SIG-M5 (cell line): ENCODE data around the gene ADGRG6.
"Not testable (repeated sequence)": the region's sequence is repeated elsewhere in the genome, so short reads cannot be mapped to it uniquely, and the experiment has no call there.

ENCODE experiments used
- DNase-seq: peaks from one replicate; lab custom pipeline; 2025; lab: John Stamatoyannopoulos, UW

Gene ADGRG6

GRCh38 chr6:142346166-142346565, 44.4 kb downstream of the ADGRG6 start:
- not testable (repeated sequence) for DNase-seq

GRCh38 chr6:142349215-142349823, 47.5 kb downstream of the ADGRG6 start:
- no peak for DNase-seq

- DNase-seq = no peak
Measured at GRCh38 chr6:142350309-142350708, 48.5 kb downstream of the ADGRG6 start.

GRCh38 chr6:142353690-142354089, 51.9 kb downstream of the ADGRG6 start:
- DNase-seq = no peak

- no peak for DNase-seq
Measured at GRCh38 chr6:142354650-142355049, 52.8 kb downstream of the ADGRG6 start.

- no peak for DNase-seq
Measured at GRCh38 chr6:142355520-142356174, 53.8 kb downstream of the ADGRG6 start.

- no peak for DNase-seq
Measured at GRCh38 chr6:142356201-142356883, 54.5 kb downstream of the ADGRG6 start.

- DNase-seq = no peak
Measured at GRCh38 chr6:142356884-142357225, 55.0 kb downstream of the ADGRG6 start.

- no peak for DNase-seq
Measured at GRCh38 chr6:142357879-142358278, 56.1 kb downstream of the ADGRG6 start.

GRCh38 chr6:142359271-142359960, 57.6 kb downstream of the ADGRG6 start:
- no peak for DNase-seq

GRCh38 chr6:142361345-142361744, 59.5 kb downstream of the ADGRG6 start:
- DNase-seq = no peak

- no peak for DNase-seq
Measured at GRCh38 chr6:142361779-142362750, 60.3 kb downstream of the ADGRG6 start.

GRCh38 chr6:142367061-142367460, 65.3 kb downstream of the ADGRG6 start:
- DNase-seq = no peak

- DNase-seq = no peak
Measured at GRCh38 chr6:142367501-142368018, 65.8 kb downstream of the ADGRG6 start.

GRCh38 chr6:142369266-142369665, 67.5 kb downstream of the ADGRG6 start:
- DNase-seq = no peak

- no peak for DNase-seq
Measured at GRCh38 chr6:142372348-142372747, 70.5 kb downstream of the ADGRG6 start.

- DNase-seq = no peak
Measured at GRCh38 chr6:142373268-142374090, 71.7 kb downstream of the ADGRG6 start.

GRCh38 chr6:142374091-142374770, 72.4 kb downstream of the ADGRG6 start:
- DNase-seq = no peak

- DNase-seq = no peak
Measured at GRCh38 chr6:142374965-142375733, 73.3 kb downstream of the ADGRG6 start.
